Dedifferentiated amniotic fluid mesenchymal stem cell (primary cell): Measurements from ENCODE around the gene EVA1A.

Experiments
- DNase-seq: peaks from one replicate; pipeline ENCODE4 v3.0.0-alpha.2; 2016; ENCODE audit errors: extremely low spot score

The EVA1A gene

GRCh38 chr2:75560768-75561565, at the start of gene EVA1A:
TSS of gene EVA1A (minus strand) at chr2:75560939. CDS start at chr2:75518140, 42,799 bp downstream.
- peak; percentile 59 for DNase-seq

- DNase-seq = no peak
Observed at GRCh38 chr2:75609937-75610508, 49.3 kb upstream of the EVA1A start.

GRCh38 chr2:75609334-75609689, 48.6 kb upstream of the EVA1A start:
- no peak for DNase-seq

GRCh38 chr2:75608684-75609333, 48.1 kb upstream of the EVA1A start:
- DNase-seq = peak; percentile 34

GRCh38 chr2:75607988-75608683, 47.4 kb upstream of the EVA1A start:
- no peak for DNase-seq

GRCh38 chr2:75607400-75607798, 46.7 kb upstream of the EVA1A start:
- no peak for DNase-seq

GRCh38 chr2:75606761-75607399, 46.1 kb upstream of the EVA1A start:
- no peak for DNase-seq

- peak; percentile 95 for DNase-seq
Observed at GRCh38 chr2:75605770-75606529, 45.2 kb upstream of the EVA1A start.

GRCh38 chr2:75604484-75604883, 43.7 kb upstream of the EVA1A start:
- DNase-seq = no peak

GRCh38 chr2:75603477-75603876, 42.7 kb upstream of the EVA1A start:
- no peak for DNase-seq

- peak; percentile 87 for DNase-seq
Observed at GRCh38 chr2:75602724-75603342, 42.1 kb upstream of the EVA1A start.

GRCh38 chr2:75600461-75601011, 39.8 kb upstream of the EVA1A start:
- DNase-seq = no peak

GRCh38 chr2:75598589-75599155, 37.9 kb upstream of the EVA1A start:
- no peak for DNase-seq

- no peak for DNase-seq
Observed at GRCh38 chr2:75597949-75598348, 37.2 kb upstream of the EVA1A start.

GRCh38 chr2:75596784-75597183, 36.0 kb upstream of the EVA1A start:
- DNase-seq = no peak

GRCh38 chr2:75595541-75596395, 35.0 kb upstream of the EVA1A start:
- peak; percentile 88 for DNase-seq

GRCh38 chr2:75594596-75594995, 33.9 kb upstream of the EVA1A start:
- DNase-seq = no peak

- no peak for DNase-seq
Observed at GRCh38 chr2:75592888-75593287, 32.1 kb upstream of the EVA1A start.

- DNase-seq = no peak
Observed at GRCh38 chr2:75592030-75592429, 31.3 kb upstream of the EVA1A start.
